ENCODE measurements around the gene SYT11.

SYT11 gene

GRCh38 chr1:155880950-155881349 lies 21.6 kb downstream of the SYT11 start:
- TF ChIP-seq CTCF (IDR thresholded peaks at IDR 0.05; ENCODE audit: unreplicated experiment in 3 of 3), result no peak
- H3K27ac Mint-ChIP-seq, result no peak overlapping the region
- H3K4me1 Mint-ChIP-seq, result peaks cover 14% of the 10 kb centered on the region
- H3K27me3 Mint-ChIP-seq (ENCODE audit: low read depth), result no peaks in the 10 kb centered on the region
- H3K36me3 Mint-ChIP-seq (ENCODE audit: low read depth), result peaks cover 3% of the 10 kb centered on the region
- no peaks in the 10 kb centered on the region for H3K9me3 Mint-ChIP-seq
- H3K4me3 Mint-ChIP-seq, result no peak overlapping the region

GRCh38 chr1:155882235-155882634 lies 22.9 kb downstream of the SYT11 start:
- TF ChIP-seq CTCF (IDR thresholded peaks at IDR 0.05; ENCODE audit: unreplicated experiment in 3 of 3), result no peak
- Mint-ChIP-seq H3K36me3 (ENCODE audit: low read depth) (peaks cover 3% of the 10 kb centered on the region), H3K27ac (peak overlapping the region in 1 of 3 experiments; percentile 37), H3K4me1 (peaks cover 14% of the 10 kb centered on the region), H3K9me3 (no peaks in the 10 kb centered on the region), H3K4me3 (no peak overlapping the region), H3K27me3 (ENCODE audit: low read depth) (no peaks in the 10 kb centered on the region)

- no peak overlapping the region for H3K27ac Mint-ChIP-seq
- H3K36me3 Mint-ChIP-seq (ENCODE audit: low read depth), result peaks cover 3% of the 10 kb centered on the region
- H3K9me3 Mint-ChIP-seq, result no peaks in the 10 kb centered on the region
- TF ChIP-seq CTCF (IDR thresholded peaks at IDR 0.05; ENCODE audit: unreplicated experiment in 3 of 3), result no peak
- no peak overlapping the region for H3K4me3 Mint-ChIP-seq
- H3K4me1 Mint-ChIP-seq, result peaks cover 14% of the 10 kb centered on the region
- no peaks in the 10 kb centered on the region for H3K27me3 Mint-ChIP-seq (ENCODE audit: low read depth)
Observed at GRCh38 chr1:155882766-155883165, 23.4 kb downstream of the SYT11 start.

- no peaks in the 10 kb centered on the region for H3K9me3 Mint-ChIP-seq
- peaks cover 14% of the 10 kb centered on the region for H3K4me1 Mint-ChIP-seq
- H3K36me3 Mint-ChIP-seq (ENCODE audit: low read depth), result no peaks in the 10 kb centered on the region
- peak overlapping the region; percentile 64 to 88 (median 70) for H3K27ac Mint-ChIP-seq
- H3K27me3 Mint-ChIP-seq (ENCODE audit: low read depth), result no peaks in the 10 kb centered on the region
- no peak overlapping the region for H3K4me3 Mint-ChIP-seq
- TF ChIP-seq CTCF (IDR thresholded peaks at IDR 0.05; ENCODE audit: unreplicated experiment in 3 of 3), result no peak
Observed at GRCh38 chr1:155884031-155884960, 24.9 kb downstream of the SYT11 start.

GRCh38 chr1:155884982-155885381 lies 25.6 kb downstream of the SYT11 start:
- Mint-ChIP-seq H3K27me3 (ENCODE audit: low read depth) (no peaks in the 10 kb centered on the region), H3K27ac (peak overlapping the region; percentile 64 to 88 (median 70)), H3K4me1 (peaks cover 14% of the 10 kb centered on the region), H3K36me3 (ENCODE audit: low read depth) (no peaks in the 10 kb centered on the region), H3K4me3 (no peak overlapping the region), H3K9me3 (no peaks in the 10 kb centered on the region)
- TF ChIP-seq CTCF (IDR thresholded peaks at IDR 0.05; ENCODE audit: unreplicated experiment in 3 of 3), result no peak

GRCh38 chr1:155888481-155888880 lies 29.1 kb downstream of the SYT11 start:
- Mint-ChIP-seq H3K4me3 (no peak overlapping the region), H3K27ac (peak overlapping the region in 2 of 3 experiments; percentile 15 to 58), H3K36me3 (ENCODE audit: low read depth) (no peaks in the 10 kb centered on the region), H3K9me3 (no peaks in the 10 kb centered on the region), H3K4me1 (peaks cover 20% of the 10 kb centered on the region), H3K27me3 (ENCODE audit: low read depth) (no peaks in the 10 kb centered on the region)
- no peak for TF ChIP-seq CTCF (IDR thresholded peaks at IDR 0.05; ENCODE audit: unreplicated experiment in 3 of 3)

Measured in nephron (organoid).